ENCODE results near the gene EPHA4.

DNA sequence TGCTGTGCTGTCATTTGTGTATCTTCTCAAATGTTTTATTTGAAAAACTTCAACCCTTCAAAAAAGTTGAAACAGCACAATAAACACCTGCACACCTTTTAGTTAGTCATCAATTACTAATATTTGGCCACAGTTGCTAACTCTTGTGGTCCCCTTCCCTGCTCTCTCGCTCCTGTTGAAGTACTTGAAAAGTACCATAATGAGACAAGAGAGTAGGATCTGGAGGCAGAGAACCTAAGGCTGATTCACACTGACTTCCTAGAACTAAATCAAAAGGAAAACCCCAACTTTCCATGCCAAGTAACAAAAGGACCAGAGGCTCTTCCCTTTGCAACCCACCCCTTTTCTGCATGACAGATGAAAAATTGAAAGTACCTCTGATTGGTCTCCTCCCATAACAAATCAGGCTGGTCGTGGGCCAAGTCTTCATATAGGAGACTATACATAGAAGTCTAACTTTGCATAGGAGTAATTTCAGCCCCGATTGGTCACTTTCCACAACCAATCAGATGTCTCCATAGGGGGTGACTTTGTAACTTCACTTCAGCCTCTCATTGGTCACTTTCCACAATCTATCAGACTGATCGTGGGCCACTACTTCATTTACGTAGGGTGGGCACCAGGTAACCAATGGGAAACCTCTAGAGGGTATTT lies 179.7 kb downstream of the EPHA4 start:
- TF ChIP-seq, protein P1, sequence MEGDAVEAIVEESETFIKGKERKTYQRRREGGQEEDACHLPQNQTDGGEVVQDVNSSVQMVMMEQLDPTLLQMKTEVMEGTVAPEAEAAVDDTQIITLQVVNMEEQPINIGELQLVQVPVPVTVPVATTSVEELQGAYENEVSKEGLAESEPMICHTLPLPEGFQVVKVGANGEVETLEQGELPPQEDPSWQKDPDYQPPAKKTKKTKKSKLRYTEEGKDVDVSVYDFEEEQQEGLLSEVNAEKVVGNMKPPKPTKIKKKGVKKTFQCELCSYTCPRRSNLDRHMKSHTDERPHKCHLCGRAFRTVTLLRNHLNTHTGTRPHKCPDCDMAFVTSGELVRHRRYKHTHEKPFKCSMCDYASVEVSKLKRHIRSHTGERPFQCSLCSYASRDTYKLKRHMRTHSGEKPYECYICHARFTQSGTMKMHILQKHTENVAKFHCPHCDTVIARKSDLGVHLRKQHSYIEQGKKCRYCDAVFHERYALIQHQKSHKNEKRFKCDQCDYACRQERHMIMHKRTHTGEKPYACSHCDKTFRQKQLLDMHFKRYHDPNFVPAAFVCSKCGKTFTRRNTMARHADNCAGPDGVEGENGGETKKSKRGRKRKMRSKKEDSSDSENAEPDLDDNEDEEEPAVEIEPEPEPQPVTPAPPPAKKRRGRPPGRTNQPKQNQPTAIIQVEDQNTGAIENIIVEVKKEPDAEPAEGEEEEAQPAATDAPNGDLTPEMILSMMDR (IDR thresholded peaks at IDR 0.05): no peak
- no peak for TF ChIP-seq POLR2AphosphoS5 (IDR thresholded peaks at IDR 0.05)
- TF ChIP-seq POLR2A (IDR thresholded peaks at IDR 0.05): no peak
- TF ChIP-seq EP300 (IDR thresholded peaks at IDR 0.05): no peak

Data from stomach (tissue), 4 donors.